ENCODE results near the gene IRX2.

Gene IRX2

GRCh38 chr5:2764581-2764980 is 13.1 kb upstream of the IRX2 start:
- H3K27me3 ChIP-seq: no peaks in the 10 kb centered on the region
- no peaks in the 10 kb centered on the region for H3K9me3 ChIP-seq
- no peak for DNase-seq
- no peak overlapping the region for H3K4me3 ChIP-seq (ENCODE audit: low read depth, low read length)
- no peaks in the 10 kb centered on the region for H3K36me3 ChIP-seq
- no peaks in the 10 kb centered on the region for H3K4me1 ChIP-seq
- no peak for TF ChIP-seq CTCF (IDR thresholded peaks at IDR 0.05; ENCODE audit: low read depth, low read length)

- TF ChIP-seq CTCF (IDR thresholded peaks at IDR 0.05; ENCODE audit: low read depth, low read length): no peak
- no peaks in the 10 kb centered on the region for H3K27me3 ChIP-seq
- H3K9me3 ChIP-seq: no peaks in the 10 kb centered on the region
- H3K4me1 ChIP-seq: no peaks in the 10 kb centered on the region
- no peaks in the 10 kb centered on the region for H3K36me3 ChIP-seq
- H3K4me3 ChIP-seq (ENCODE audit: low read depth, low read length): no peak overlapping the region
- no peak for DNase-seq
Observed at GRCh38 chr5:2763533-2763794, 12.0 kb upstream of the IRX2 start.

- TF ChIP-seq CTCF (IDR thresholded peaks at IDR 0.05; ENCODE audit: low read depth, low read length): no peak
- Histone ChIP-seq H3K4me1 (no peaks in the 10 kb centered on the region), H3K4me3 (ENCODE audit: low read depth, low read length) (no peak overlapping the region), H3K36me3 (no peaks in the 10 kb centered on the region), H3K27me3 (peaks cover 2% of the 10 kb centered on the region), H3K9me3 (no peaks in the 10 kb centered on the region)
- DNase-seq: no peak
Observed at GRCh38 chr5:2762744-2763532, 11.5 kb upstream of the IRX2 start.

GRCh38 chr5:2761921-2762488 is 10.5 kb upstream of the IRX2 start:
- H3K4me3 ChIP-seq (ENCODE audit: low read depth, low read length): no peak overlapping the region
- DNase-seq: no peak
- H3K36me3 ChIP-seq: no peaks in the 10 kb centered on the region
- peaks cover 8% of the 10 kb centered on the region for H3K27me3 ChIP-seq
- H3K4me1 ChIP-seq: no peaks in the 10 kb centered on the region
- H3K9me3 ChIP-seq: no peaks in the 10 kb centered on the region
- TF ChIP-seq CTCF (IDR thresholded peaks at IDR 0.05; ENCODE audit: low read depth, low read length): no peak

- Histone ChIP-seq H3K4me3 (ENCODE audit: low read depth, low read length) (no peak overlapping the region), H3K4me1 (no peaks in the 10 kb centered on the region), H3K9me3 (no peaks in the 10 kb centered on the region), H3K36me3 (no peaks in the 10 kb centered on the region), H3K27me3 (peaks cover 27% of the 10 kb centered on the region)
- DNase-seq: no peak
- no peak for TF ChIP-seq CTCF (IDR thresholded peaks at IDR 0.05; ENCODE audit: low read depth, low read length)
Observed at GRCh38 chr5:2759696-2760461, 8.4 kb upstream of the IRX2 start.

GRCh38 chr5:2759091-2759490 is 7.6 kb upstream of the IRX2 start:
- no peaks in the 10 kb centered on the region for H3K9me3 ChIP-seq
- no peak for TF ChIP-seq CTCF (IDR thresholded peaks at IDR 0.05; ENCODE audit: low read depth, low read length)
- H3K4me3 ChIP-seq (ENCODE audit: low read depth, low read length): no peak overlapping the region
- H3K36me3 ChIP-seq: no peaks in the 10 kb centered on the region
- no peaks in the 10 kb centered on the region for H3K4me1 ChIP-seq
- peaks cover 31% of the 10 kb centered on the region for H3K27me3 ChIP-seq
- no peak for DNase-seq
